GM19455 (cell line): ENCODE measurements around the gene ITFG1.
A peak's percentile ranks its signal among the peaks of the same experiment; 100 is the strongest.
"Not testable (repeated sequence)": the region's sequence is repeated elsewhere in the genome, so short reads cannot be mapped to it uniquely, and the experiment has no call there.

Experiments used
- ATAC-seq: cut with Tn5 transposase; IDR thresholded peaks from one replicate; pipeline ENCODE4 v1.9.1; 2021; ENCODE audit not compliant: unreplicated experiment

The ITFG1 gene

DNA sequence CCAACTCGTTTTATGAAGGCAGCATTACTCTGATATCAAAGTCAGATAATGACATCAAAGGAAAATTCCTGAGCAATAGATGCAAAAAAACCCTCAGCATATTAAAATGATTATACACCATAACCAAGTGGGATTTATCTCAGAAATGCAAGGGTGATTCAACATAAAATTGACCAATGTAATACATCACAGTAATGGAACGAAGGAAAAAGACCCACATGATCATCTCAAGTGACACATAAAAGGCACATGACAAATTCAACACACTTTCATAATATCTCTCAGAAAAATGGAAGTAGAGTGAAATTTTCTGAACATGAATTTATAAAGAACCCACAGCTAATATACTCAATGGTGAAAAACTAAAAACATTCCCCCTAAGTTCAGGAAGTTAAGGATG lies 118.8 kb downstream of the ITFG1 start:
- ATAC-seq, result no peak

DNA sequence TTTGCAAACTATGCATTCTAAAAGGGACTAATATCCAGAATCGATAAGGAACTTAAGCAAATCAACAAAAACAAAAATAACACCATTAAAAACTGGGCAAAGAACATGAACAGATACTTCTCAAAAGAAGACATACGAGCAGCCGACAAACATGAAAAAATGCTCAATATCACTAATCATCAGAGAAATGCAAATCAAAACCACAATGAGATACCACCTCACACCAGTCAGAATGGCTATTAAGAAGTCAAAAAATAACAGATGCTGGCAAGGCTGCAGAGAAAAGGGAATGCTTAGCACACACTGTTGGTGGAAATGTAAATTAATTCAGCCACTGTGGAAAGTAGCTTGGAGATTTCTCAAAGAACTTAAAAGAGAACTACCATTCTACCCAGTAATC lies 130.3 kb downstream of the ITFG1 start:
- ATAC-seq, result not testable (repeated sequence)

DNA sequence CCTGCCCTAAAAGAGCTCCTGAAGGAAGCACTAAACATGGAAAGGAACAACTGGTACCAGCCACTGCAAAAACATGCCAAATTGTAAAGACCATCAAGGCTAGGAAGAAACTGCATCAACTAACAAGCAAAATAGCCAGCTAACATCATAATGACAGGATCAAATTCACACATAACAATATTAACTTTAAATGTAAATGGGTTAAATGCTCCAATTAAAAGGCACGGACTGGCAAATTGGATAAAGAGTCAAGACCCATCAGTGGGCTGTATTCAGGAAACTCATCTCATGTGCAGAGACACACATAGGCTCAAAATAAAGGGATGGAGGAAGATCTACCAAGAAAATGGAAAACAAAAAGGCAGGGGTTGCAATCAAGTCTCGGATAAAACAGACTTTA lies 136.6 kb downstream of the ITFG1 start:
- not testable (repeated sequence) for ATAC-seq

GRCh38 chr16:47323241-47323640 lies 137.6 kb downstream of the ITFG1 start:
- no peak for ATAC-seq

DNA sequence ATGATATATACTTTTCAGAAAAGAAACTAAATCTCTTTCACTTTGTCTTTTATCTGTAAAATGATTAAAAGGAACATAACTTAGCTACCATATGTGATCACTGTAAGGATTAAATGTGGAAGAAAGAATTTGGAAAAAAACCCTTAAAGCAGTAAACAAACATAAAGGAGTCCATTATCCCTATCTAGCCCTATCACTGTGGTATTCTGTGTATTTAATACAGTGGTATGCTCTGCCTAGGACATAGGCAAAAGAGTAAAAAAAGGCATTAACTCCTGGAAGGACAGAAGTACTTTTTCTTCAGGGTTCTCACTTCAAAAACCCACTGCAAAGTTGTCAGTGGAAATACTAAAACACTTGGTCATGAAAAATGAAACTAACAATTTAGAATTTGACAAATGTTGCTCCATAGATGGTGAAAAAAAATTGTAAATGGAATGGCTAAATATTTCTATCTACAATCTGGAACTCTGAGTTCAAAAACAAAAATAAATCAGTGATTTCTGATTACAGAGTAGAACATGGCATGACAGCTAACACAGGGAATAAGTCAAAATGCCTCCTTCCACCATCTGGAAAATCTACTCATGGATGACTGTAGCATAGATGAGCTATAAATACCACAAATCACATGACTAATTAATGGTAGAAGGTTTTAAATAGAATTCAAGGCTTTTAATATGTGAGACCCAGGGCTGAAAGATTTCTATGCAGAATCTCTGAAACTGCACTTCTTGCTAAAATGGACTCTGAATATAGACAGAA lies 140.1 kb downstream of the ITFG1 start:
- no peak for ATAC-seq

- ATAC-seq, result no peak
These were observed 143.2 kb downstream of the ITFG1 start for GRCh38 chr16:47317465-47318240.

- ATAC-seq, result no peak
These were observed 144.3 kb downstream of the ITFG1 start for GRCh38 chr16:47316442-47317015.

DNA sequence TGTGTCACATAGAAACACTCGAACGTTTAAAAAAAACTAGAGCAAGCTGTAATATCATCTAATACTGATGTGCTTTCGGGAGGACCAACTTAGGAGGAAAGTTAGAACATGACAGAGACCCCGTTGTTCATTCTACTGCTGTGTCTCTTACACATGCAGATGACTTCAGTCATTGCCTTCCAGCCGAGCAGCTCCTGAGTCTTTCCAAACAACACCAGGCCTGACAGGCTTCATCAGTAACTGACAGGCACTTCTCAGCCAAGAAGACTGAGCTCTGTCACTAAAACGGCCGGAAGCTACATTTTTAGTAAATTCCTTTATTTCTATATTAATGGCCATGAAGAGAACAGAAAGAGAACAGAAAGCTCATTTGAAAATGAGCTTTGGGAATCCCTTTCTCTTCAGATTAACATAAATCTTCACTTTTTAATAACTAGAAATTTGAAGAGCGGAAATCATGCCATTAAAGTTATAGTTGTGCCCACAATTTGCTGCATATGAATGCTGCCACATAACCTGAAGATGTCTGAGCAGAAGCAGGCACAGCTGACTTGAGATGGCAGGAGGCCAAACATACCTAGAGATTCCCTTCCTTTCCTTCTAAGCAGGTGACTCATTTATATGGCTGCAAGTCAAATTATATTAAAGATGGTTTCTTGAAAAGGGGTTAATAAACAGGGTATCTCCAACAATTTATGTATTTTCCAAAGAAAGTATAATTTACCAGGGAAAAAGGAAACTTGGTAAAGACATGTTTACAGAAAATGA lies 148.9 kb downstream of the ITFG1 start:
- no peak for ATAC-seq

DNA sequence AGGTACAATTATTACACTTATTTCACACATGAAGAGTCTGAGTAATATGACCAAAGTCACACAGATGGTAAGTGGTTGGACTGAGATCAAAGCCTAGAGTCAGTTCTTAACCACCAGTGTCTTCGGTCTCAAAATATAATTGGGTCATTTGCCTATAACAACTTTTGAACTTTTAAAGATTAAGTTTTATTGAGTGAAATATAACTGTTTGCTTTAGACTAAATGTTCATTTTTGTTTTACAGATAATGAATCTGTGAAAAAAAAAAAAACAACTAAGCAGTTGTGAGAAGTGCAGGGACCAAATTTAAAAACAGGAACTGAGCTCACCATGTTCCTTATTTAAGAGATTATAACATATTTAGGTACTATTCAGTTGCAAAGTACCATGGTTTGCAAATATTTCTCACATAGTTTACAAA lies 150.1 kb downstream of the ITFG1 start:
- ATAC-seq, result peak; percentile 68

GRCh38 chr16:47309581-47310312 lies 151.1 kb downstream of the ITFG1 start:
- ATAC-seq, result no peak

- no peak for ATAC-seq
These were observed 152.3 kb downstream of the ITFG1 start for GRCh38 chr16:47308601-47309000.

- no peak for ATAC-seq
These were observed 156.3 kb downstream of the ITFG1 start for GRCh38 chr16:47304563-47304962.

DNA sequence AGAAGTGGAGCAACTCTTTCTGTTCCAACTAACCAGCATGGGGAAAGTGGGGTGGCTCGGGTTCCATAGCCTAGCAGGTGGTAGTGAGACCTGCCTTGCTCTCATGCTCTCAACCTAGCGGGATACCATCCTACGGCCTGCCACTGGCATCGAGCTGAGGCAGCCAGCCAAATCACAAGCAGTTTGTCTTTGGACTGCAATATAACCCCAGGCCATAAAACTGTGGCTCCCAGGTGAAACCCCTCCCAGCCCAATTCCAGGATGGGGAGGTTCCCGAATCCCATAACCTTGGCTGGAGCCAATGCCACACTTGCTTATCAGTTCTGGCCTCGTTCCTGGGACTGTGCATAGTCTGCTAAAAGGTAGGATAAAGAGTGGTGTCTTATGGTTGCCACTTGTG lies 161.3 kb downstream of the ITFG1 start:
- no peak for ATAC-seq

- no peak for ATAC-seq
These were observed 175.9 kb downstream of the ITFG1 start for GRCh38 chr16:47284999-47285398.

DNA sequence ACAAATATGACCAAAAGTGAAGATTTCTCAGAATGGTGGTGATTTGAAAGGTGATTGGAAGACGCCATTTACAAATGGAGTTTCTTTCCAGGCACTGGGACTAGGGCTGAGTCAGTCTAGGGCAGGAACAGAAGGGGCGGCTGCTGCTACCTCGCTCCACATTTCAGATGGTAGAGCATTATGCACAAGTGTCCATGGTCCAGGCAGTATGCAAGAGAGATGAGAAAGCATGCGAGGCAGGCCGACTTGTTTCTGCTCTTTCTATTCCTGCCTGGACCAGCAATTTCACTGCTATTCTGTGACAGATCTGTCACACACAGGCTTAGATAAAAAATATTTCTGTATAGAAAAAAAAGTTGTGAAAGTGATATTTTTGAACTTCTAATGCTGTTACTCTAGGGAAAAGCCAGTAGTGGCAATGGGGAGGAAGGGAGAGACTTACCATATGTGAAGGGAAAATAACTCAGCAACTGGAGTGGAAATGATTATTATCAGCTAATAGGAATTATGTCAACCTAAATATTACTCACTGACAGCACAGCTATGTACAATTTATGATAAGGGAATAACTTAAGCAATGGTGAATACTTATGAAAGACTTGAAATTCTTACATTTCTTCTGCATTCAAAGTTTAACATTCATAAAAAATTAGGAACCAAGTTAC lies 182.4 kb downstream of the ITFG1 start:
- no peak for ATAC-seq

- no peak for ATAC-seq
These were observed 184.3 kb downstream of the ITFG1 start for GRCh38 chr16:47276522-47276921.

- ATAC-seq, result no peak
These were observed 197.9 kb downstream of the ITFG1 start for GRCh38 chr16:47262938-47263337.

DNA sequence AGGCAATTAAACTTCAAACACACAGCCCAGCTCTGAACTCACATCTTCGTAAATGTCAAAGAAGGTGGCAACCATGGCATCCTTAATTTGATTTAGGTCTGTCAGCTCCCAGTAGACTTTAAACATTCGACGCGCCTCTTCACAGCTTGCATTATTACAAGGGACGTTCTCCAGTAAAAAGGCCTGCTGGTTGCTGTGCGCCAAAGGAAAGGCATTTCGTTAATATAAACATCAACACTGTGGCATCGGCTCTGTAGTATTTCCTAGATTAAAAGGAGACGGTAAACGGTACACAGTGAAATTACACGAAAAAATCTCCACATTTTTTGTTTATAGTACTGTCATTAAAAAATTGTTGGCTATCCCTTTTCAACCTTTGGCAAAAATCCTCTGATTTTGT lies 200.4 kb downstream of the ITFG1 start:
- ATAC-seq, result no peak

- ATAC-seq, result no peak
These were observed 201.9 kb downstream of the ITFG1 start for GRCh38 chr16:47258874-47259461.

DNA sequence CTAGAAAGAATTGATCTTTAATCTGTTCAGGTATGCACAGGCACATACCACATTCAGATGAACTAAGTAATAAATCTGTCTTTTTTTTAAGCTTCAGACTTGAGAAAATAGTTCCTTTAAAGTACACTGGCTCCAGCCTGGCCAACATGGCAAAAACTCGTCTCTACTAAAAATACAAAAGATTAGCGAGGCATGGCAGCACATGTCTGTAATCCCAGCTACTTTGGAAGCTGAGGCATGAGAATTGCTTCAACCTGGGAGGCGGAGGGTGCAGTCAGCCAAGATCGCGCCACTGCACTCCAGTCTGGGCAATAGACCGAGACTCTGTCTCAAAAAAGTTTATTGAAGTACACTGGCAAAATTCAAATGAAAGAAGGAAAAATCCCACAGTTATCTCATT lies 206.1 kb downstream of the ITFG1 start:
- no peak for ATAC-seq
